Stimulated activated CD4-positive, alpha-beta T cell treated with anti-CD3 and anti-CD28 coated beads, Interleukin-12 subunit alpha, Interleukin-12 subunit beta, amount 100 ng/mL, for 24 hours (primary cell): ENCODE data around the gene RAI1.

ENCODE experiments used
- DNase-seq, 2 experiments: peaks; one replicate each; pipeline ENCODE4 v3.0.0-alpha.2; 2020; ENCODE audit warnings: low read depth in 2 of 2

The RAI1 gene

GRCh38 chr17:17730250-17730935 is 49.1 kb downstream of the RAI1 start:
- no peak for DNase-seq

GRCh38 chr17:17732444-17732843 is 51.2 kb downstream of the RAI1 start:
- no peak for DNase-seq

- DNase-seq = no peak
Measured at GRCh38 chr17:17732892-17733670, 51.8 kb downstream of the RAI1 start.

- no peak for DNase-seq
Measured at GRCh38 chr17:17736205-17737183, 55.2 kb downstream of the RAI1 start.

GRCh38 chr17:17737961-17738894 is 57.0 kb downstream of the RAI1 start:
- DNase-seq = no peak

- DNase-seq = no peak
Measured at GRCh38 chr17:17738901-17739300, 57.6 kb downstream of the RAI1 start.

- no peak for DNase-seq
Measured at GRCh38 chr17:17739388-17740066, 58.3 kb downstream of the RAI1 start.

GRCh38 chr17:17740615-17741348 is 59.5 kb downstream of the RAI1 start:
- no peak for DNase-seq

GRCh38 chr17:17741349-17742023 is 60.2 kb downstream of the RAI1 start:
- no peak for DNase-seq

- no peak for DNase-seq
Measured at GRCh38 chr17:17742133-17742621, 60.9 kb downstream of the RAI1 start.

GRCh38 chr17:17742688-17743390 is 61.6 kb downstream of the RAI1 start:
- no peak for DNase-seq

GRCh38 chr17:17743391-17744112 is 62.3 kb downstream of the RAI1 start:
- DNase-seq = no peak

GRCh38 chr17:17744116-17744515 is 62.9 kb downstream of the RAI1 start:
- DNase-seq = no peak

GRCh38 chr17:17745476-17746455 is 64.5 kb downstream of the RAI1 start:
- no peak for DNase-seq

- DNase-seq = no peak
Measured at GRCh38 chr17:17748179-17748578, 66.9 kb downstream of the RAI1 start.

GRCh38 chr17:17748604-17749003 is 67.3 kb downstream of the RAI1 start:
- DNase-seq = no peak
